Putamen (tissue), 1 donor: Measurements from ENCODE around the gene GOLT1B.

Experiments used
- DNase-seq: peaks from one replicate; pipeline ENCODE4 v3.0.0-alpha.2; 2016; ENCODE audit warnings: low spot score

The GOLT1B gene

GRCh38 chr12:21523148-21523547 is 21.6 kb downstream of the GOLT1B start:
- no peak for DNase-seq

- no peak for DNase-seq
Observed at GRCh38 chr12:21526053-21526452, 24.5 kb downstream of the GOLT1B start, which contains the start of gene SPX. Gene SPX (plus strand): TSS chr12:21526296. CDS start chr12:21526473, 177 bp downstream.

DNA sequence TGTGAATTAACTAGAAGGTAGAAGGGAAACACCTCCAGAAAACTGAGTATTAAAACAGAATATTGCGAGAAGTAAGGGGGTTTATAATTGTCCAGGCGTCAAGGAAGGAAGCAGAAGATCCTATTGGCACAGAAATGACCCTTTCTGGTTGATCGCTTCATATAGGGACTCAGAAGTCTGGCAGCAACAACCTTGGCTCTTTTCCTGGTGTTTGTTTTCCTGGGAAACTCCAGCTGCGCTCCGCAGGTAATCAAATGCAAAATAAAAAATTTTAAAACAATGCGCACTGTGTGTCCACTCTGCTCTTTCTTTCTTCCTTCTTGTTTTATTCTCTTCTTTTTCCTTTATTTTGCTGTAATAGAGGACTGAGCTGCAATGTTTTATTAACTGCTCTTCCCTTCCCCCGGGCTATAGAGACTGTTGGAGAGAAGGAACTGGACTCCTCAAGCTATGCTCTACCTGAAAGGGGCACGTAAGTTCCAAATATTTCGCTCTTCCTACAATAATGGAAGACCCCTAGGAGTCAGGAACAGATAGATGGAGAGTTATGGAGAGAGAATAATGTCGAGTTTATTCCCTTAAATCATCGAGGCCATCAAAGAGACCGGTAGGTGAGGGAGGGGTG is 25.2 kb downstream of the GOLT1B start:
- no peak for DNase-seq

DNA sequence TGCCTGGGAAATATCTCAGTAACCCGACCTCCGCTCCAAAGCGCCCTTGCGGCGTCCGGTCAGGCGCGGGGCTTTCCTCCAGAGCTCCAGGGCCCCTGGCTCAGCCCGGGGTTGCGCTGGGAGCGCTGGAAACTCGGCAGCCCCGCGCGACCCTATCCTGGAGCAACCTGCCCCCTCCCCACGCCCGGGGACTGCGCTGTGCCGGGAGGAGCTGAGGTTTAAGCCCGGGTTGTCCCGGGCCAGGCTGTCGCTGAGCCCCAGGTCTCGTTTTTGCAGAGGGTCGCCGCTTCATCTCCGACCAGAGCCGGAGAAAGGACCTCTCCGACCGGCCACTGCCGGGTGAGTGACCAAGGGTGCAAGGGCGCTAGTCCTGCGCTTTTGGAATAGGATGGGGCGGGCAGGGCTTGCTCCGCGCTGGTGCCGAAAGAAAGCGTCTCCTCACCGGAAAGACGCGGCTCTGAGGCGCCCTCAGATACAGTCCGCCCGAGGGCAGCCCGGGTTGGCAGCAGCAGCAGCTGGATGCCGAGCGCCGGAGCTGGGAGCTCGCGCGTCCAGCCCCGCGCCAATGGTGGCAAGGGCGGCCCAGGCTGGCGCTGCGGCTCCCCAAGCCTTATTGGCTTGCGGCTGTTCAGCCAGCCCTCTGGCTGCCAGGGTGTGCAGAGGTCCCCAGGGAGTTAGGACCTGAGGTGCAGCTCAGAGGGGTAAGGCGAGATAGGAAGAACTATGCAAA is 26.0 kb downstream of the GOLT1B start:
- peak; percentile 71 for DNase-seq

- DNase-seq = peak; percentile 14
Observed at GRCh38 chr12:21528953-21529352, 27.4 kb downstream of the GOLT1B start.

DNA sequence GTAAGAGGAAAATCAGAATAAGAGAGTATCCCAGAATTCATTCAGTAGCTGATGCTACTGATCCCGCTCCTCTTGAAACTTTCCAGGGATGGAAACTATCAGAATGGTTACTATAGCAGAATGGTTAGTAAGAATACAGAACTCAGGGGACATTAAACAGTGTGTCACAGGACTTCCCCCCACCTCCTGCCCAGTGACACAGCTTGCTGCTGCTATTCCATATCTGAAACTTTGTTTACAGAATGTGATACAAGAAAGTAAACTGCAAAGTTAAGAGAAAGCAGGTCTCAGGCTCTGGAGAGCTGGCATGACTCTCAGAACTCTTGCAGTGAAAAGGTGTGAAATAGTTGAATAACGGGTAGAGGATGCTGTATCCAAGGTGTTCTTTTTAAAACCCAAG is 27.9 kb downstream of the GOLT1B start:
- DNase-seq = no peak

DNA sequence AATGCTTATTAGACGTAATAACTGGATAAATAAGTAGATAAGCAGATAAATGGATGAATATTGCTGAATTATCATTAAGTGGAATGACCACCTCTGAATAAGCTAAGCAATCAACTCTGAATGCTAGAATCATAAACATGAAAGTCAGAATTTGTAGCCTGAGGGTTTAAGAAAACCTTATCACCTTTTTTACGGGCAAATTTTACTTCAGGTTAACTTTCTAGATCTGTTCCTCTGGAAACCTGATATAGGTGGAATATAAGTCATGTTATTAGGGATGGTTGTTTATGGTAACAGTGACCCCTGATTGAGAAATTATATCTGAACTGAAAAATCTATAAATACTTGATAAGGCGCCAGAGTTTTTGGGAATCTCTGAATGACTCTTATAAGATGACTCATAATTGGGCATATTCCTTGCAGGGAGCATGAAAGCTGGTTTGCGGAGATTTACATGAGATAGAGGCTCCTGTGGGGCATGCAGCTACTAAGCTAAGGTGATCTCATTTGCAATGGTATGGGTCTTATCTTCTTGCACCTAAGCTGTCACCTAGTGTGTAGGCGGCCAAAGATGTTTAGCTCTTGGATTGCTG is 36.6 kb downstream of the GOLT1B start:
- DNase-seq = no peak

DNA sequence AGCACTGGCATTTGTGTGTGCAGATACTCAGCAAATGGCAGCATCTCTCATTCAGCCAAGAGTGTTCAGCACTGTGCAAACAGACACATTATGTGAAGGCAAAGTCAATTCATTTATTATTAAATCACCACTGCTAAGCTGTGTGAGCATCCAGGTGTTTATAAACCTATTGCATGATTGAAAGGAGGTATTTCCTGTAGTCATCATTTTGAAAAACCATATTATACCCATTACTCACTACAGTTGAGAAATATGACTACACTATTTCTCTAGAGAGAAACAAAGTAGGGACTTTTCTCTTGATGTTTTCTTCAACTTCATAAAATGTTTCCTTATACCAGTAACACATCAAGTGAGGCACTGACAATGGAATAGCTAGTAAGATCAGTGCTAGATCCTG is 38.2 kb downstream of the GOLT1B start:
- no peak for DNase-seq

DNA sequence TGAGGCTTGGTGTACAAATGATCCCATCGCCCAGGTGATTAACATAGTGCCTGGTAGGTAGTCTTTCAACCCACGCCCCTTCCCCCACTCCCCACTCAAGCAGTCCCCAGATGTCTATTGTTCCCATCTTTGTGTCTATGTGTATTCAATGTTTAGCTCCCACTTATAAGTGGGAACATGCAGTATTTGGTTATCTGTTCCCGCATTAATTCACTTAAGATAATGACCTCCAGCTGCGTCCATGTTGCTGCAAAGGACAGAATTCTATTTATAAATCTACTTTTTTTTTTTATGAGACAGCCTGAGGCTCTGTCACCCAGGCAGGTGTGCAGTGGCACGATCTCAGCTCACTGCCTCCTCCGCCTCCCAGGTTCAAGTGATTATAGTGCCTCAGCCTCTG is 40.2 kb downstream of the GOLT1B start:
- DNase-seq = no peak

DNA sequence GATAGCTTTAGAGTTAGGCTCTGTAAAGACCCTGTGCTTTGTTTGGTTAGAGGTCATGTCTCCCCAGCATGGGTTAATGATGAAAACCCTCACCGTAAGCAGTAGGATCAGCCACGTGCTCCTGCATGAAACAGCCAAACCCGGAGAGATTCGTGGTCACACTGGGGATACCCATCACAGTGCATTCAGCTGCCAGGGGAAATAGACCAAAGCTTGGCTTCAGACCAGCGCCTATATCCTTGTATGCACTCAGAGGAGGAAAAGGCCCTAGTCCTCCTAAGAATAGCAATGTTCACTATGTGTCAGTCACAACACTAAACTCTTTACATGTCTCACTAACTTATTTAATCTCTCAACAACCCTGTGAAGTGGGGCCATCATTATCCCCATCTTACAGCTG is 40.8 kb downstream of the GOLT1B start:
- no peak for DNase-seq

DNA sequence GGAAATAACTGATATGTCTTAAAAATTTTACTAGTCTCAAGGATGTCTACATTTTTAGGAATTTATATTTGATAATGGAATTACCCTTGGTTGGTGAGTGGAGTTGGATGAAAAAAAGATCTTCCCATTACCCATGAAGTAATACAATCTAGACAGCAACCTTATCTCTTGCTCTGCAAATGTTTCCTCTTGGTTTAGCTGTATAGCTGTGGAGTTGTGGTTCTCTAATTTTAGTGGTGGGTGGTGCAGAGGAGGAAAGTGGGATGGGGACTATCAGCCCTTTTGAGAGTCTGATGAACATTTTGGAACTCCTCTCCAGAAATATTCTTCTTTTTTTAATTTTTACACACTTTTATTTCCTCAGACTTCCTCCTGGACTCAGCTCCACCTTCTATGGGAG is 41.6 kb downstream of the GOLT1B start:
- DNase-seq = no peak

GRCh38 chr12:21545557-21545956 is 44.0 kb downstream of the GOLT1B start:
- DNase-seq = no peak

- no peak for DNase-seq
Observed at GRCh38 chr12:21546716-21547115, 45.1 kb downstream of the GOLT1B start.

GRCh38 chr12:21547437-21547836 is 45.8 kb downstream of the GOLT1B start:
- no peak for DNase-seq

DNA sequence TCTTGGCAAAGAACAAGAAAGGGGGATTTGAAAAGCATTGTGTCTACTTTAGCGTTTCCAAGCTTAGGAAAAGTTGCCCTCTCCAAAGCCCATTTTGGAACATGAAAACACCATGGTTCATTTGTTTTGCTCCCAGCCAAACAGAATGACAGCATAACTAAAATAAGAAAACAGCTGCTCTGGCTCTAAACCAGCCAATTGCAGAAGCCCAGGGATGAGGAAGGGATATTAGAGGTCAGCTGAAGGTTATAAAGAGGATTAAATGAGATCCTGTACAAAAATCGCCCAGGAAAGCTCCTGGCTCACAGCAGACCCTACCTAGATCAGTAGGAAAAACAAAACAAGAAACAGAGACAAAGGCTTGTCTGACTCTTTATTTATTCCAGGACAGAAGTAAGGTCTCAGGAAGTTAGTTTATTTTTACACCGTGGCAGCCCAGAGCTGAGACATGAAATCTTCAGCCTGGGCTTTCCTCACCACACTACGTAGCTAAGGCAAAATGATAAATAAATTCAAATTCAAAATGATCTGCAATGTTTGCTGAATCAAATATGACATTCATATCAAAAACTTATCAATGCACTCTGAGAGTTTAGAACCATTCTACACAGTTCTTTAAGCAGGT is 50.4 kb downstream of the GOLT1B start:
- peak; percentile 71 for DNase-seq

GRCh38 chr12:21552635-21553328 is 51.2 kb downstream of the GOLT1B start:
- DNase-seq = no peak

DNA sequence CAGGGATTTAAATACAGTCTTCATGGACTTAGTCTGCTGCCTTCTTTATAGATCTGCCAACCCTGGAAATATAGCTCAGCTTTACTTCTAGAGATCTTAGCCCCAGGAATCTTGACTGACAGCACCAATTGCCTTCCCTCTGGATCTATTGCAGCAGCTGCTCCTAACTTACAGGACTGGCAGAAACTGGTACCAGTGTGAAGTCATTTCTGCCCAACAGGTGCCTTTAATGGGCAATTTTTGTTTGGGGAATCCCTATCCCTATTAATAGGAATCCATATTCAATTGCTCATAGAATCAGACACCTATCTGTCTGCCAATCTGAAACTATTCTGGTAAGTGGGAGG is 51.7 kb downstream of the GOLT1B start:
- DNase-seq = no peak

DNA sequence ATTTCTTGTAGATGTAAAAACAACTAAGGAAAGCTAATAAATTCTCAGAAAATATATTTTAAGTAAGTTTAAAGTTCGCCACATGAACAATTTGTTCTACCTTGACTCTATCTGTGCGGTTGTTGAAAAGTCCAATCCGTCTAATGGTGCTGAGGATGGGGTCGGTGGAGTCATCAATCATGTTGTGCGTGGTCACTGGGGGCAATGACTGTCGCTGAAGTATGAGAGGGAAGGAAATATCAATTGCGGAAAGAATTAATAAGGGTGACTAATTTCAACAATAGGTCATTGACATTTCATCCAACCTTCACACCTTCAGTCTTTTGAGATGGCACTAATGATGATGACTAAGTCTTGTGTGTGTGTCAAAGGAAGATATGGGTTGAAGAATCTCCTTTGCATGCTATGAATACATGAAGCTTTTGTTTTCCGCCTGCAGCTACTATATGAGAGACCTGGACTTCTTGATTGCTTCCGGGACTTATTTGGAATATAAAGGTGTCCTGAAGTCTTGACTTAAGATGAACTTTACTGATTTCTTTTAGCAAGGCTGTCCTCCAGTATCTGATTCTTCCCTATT is 56.6 kb downstream of the GOLT1B start:
- no peak for DNase-seq

DNA sequence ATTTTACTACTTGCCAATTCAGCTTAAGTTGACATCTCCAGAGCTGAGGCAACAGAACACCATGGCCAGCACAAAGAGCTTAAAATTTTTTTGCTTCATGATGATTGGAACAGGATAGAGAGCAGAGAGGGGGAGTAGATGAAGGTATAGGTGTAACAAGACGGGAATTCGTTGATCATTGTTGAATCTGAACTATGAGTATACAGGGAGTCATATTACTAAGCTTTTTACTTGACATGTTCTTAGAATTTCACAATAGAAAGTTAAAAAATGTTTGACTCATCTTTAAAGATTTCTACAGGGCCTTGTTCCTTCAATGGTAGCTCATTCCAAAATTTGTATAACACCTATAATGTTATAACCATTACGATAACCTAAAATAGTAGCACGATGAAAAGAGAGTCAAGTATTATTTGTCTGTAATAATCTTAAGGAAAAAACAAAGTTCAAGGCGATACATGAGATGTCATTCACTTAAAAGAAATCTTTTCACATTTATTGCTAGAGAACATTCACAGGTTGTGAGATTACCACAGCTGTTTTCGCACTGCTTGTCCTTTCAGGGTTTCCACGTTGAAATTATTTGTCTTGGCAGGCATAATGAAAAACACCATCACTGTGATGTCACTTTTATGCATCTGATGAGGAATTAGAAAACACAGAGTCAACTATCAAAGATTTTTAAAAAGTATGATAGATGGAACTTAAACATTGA is 58.4 kb downstream of the GOLT1B start:
- no peak for DNase-seq

GRCh38 chr12:21561158-21561557 is 59.6 kb downstream of the GOLT1B start:
- no peak for DNase-seq

DNA sequence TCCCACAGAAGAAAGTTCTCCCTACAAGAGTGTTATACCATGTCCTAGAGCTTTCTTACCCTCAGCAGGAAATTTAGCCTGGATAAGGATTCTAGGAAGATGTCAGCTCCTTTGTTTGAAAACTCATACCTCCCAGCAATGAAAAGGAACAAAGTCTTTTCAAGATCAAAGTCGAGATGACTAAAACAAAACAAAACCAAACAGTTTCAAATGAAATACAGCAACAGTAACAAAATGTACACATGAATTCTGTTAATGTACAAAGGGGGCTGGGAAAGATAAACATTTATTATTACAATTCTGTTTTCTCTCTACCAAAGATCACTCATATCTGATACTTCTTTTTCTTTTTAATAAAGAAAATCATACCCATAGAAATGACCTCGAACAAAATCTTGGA is 61.3 kb downstream of the GOLT1B start:
- DNase-seq = no peak
